ENCODE measurements around the gene KCTD17. TPM values are rescaled to one million over a fixed set of nuclear protein-coding genes. Genes with fewer than 3 reads are reported as not detected.

Gene KCTD17
- total and polyA plus RNA-seq, 2 of the 4 experiments (the other 2 are of a cell fraction), result 28.3 to 37.3 TPM

- CTCF ChIA-PET, result no interaction called here
- intact Hi-C loops (cut with micrococcal nuclease), result no loop called here
These were observed 23.0 kb downstream of the KCTD17 start for GRCh38 chr22:37074537-37074936.

More at GRCh38 chr22:37074537-37074936, 23.0 kb downstream of the KCTD17 start:
- Histone ChIP-seq H3K23ac (ENCODE audit: low read depth, low read length) (no peak overlapping the region), H3K79me1 (ENCODE audit: low read depth in 1 of 2, low read length in 2 of 2) (no peaks in the 10 kb centered on the region), H2BK20ac (ENCODE audit: low read depth, low read length) (no peak overlapping the region), H2BK15ac (ENCODE audit: low read depth, low read length) (no peak overlapping the region), H3K56ac (ENCODE audit: extremely low read depth, insufficient read depth, low read length) (no peak overlapping the region), H2AK9ac (replicated peaks; ENCODE audit: low read depth, low read length, poor library complexity) (no peak overlapping the region), H2AK5ac (ENCODE audit: low read depth, low read length) (no peak overlapping the region), H3K9me3 (ENCODE audit: control insufficient read depth, insufficient read depth, low read length) (no peaks in the 10 kb centered on the region), H2BK5ac (ENCODE audit: low read depth, low read length, poor library complexity, severe bottlenecking) (no peak overlapping the region), H3K4me2 (ENCODE audit: low read depth, low read length) (no peak overlapping the region), H2BK120ac (ENCODE audit: low read depth, low read length) (no peak overlapping the region), H3K27me3 (ENCODE audit: control insufficient read depth, insufficient read depth, low read length) (peaks cover 48% of the 10 kb centered on the region), H3K36me3 (ENCODE audit: control insufficient read depth, insufficient read depth, low read length) (no peaks in the 10 kb centered on the region), H3K9ac (ENCODE audit: low read depth, low read length) (no peak overlapping the region), H4K20me1 (ENCODE audit: insufficient read depth, low read length) (no peaks in the 10 kb centered on the region), H4K91ac (ENCODE audit: insufficient read depth, low read depth, low read length) (no peak overlapping the region), H4K5ac (ENCODE audit: low read depth, low read length) (no peak overlapping the region), H4K8ac (ENCODE audit: low read depth in 2 of 2, low read length in 2 of 2) (no peak overlapping the region), H2AFZ (replicated peaks; ENCODE audit: low read length, poor library complexity) (no peak overlapping the region), H3K4ac (ENCODE audit: low read depth, low read length) (no peak overlapping the region), H3K4me3 (ENCODE audit: insufficient read depth, low read depth, low read length) (no peak overlapping the region), H3K9me1 (ENCODE audit: insufficient read depth, low read length) (no peaks in the 10 kb centered on the region), H3K4me1 (ENCODE audit: control insufficient read depth, insufficient read depth, low read length) (no peaks in the 10 kb centered on the region), H3K27ac (ENCODE audit: insufficient read depth, low read length) (no peak overlapping the region), H3K14ac (replicated peaks; ENCODE audit: low read depth, low read length) (no peak overlapping the region), H3K18ac (ENCODE audit: low read depth, low read length) (no peak overlapping the region)
- DNase-seq (no peak), ATAC-seq (ENCODE audit: low read depth) (no peak)
- no TSS peak for BruUV-seq (replicated peaks)
- TF ChIP-seq MAFK (IDR thresholded peaks at IDR 0.05; ENCODE audit: low read depth, low read length), result no peak
- TF ChIP-seq NFE2L2 (IDR thresholded peaks at IDR 0.05; ENCODE audit: low read depth, low read length), result no peak
- TF ChIP-seq POLR2A (IDR thresholded peaks at IDR 0.05; ENCODE audit: low read depth, low read length), result no peak
- TF ChIP-seq BHLHE40 (IDR thresholded peaks at IDR 0.05; ENCODE audit: low read depth, low read length), result no peak
- TF ChIP-seq SMC3 (IDR thresholded peaks at IDR 0.05; ENCODE audit: low read depth, low read length), result no peak
- no peak for TF ChIP-seq ELK1 (IDR thresholded peaks at IDR 0.05; ENCODE audit: borderline replicate concordance, low read depth, low read length)
- POLR2A ChIA-PET (ENCODE audit: unreplicated experiment), result no interaction called here
- dilution Hi-C loops (cut with HindIII; ENCODE audit: low sequenced_read_pairs, unreplicated experiment), result no loop called here
- in situ Hi-C loops (cut with MboI; ENCODE audit: low sequenced_read_pairs), result no loop called here
- 60% methylated on average over 1 of the region's 16 CpGs; no CpG with 5 or more reads in 1 of the 2 experiments for WGBS, 2 experiments (ENCODE audit: extremely low coverage in 2 of 2, insufficient read length in 1 of 2)

Data from IMR-90 (cell line).